Trophoblast cell (in vitro differentiated cells and primary cell): Measurements from ENCODE around the gene FANCE.
A peak's percentile ranks its signal among the peaks of the same experiment; 100 is the strongest.

ENCODE experiments used
- DNase-seq, 2 donors: peaks; one replicate each; pipeline ENCODE4 v3.0.0-alpha.2; 2016
- H2AFZ ChIP-seq: 2 replicates; pipeline ENCODE4 v1.6.1; 2013; ENCODE audit warnings: low read length, moderate library complexity, mild to moderate bottlenecking; ENCODE audit not compliant: insufficient read depth, poor library complexity
- H2AK5ac ChIP-seq: 2 replicates; pipeline ENCODE4 v1.6.1; 2013; ENCODE audit warnings: mild to moderate bottlenecking, low read length
- H2BK120ac ChIP-seq: 2 replicates; pipeline ENCODE4 v1.6.1; 2013; ENCODE audit warnings: low read length, mild to moderate bottlenecking, moderate library complexity; ENCODE audit not compliant: insufficient read depth, poor library complexity
- H2BK12ac ChIP-seq: 2 replicates; pipeline ENCODE4 v1.6.1; 2013; ENCODE audit warnings: mild to moderate bottlenecking, low read length, moderate library complexity
- H2BK5ac ChIP-seq: 2 replicates; pipeline ENCODE4 v1.6.1; 2013; ENCODE audit warnings: low read length, low read depth, moderate library complexity, mild to moderate bottlenecking; ENCODE audit not compliant: poor library complexity
- H3K14ac ChIP-seq: 2 replicates; pipeline ENCODE4 v1.6.1; 2013; ENCODE audit warnings: mild to moderate bottlenecking, low read length
- H3K18ac ChIP-seq: 2 replicates; pipeline ENCODE4 v1.6.1; 2013; ENCODE audit warnings: mild to moderate bottlenecking, low read length
- H3K23ac ChIP-seq: 2 replicates; pipeline ENCODE4 v1.6.1; 2013; ENCODE audit warnings: low read length
- H3K27ac ChIP-seq: 2 replicates; pipeline ENCODE4 v1.5.1; 2013; ENCODE audit warnings: low read depth, mild to moderate bottlenecking, inconsistent platforms, low read length, moderate library complexity
- H3K27me3 ChIP-seq: 2 replicates; pipeline ENCODE4 v1.6.1; 2013; ENCODE audit warnings: inconsistent platforms, mild to moderate bottlenecking, low read length, moderate library complexity; ENCODE audit not compliant: insufficient read depth
- H3K36me3 ChIP-seq, 2 experiments: 1 replicate in 1 of 2; 2 replicates in 1 of 2; pipeline ENCODE4 v1.6.1; 2013; ENCODE audit warnings: low read length in 2 of 2, mild to moderate bottlenecking in 2 of 2, moderate library complexity in 1 of 2; ENCODE audit not compliant: insufficient read depth in 2 of 2, control insufficient read depth in 1 of 2
- H3K4ac ChIP-seq: 2 replicates; pipeline ENCODE4 v1.6.1; 2013; ENCODE audit warnings: low read depth, mild to moderate bottlenecking, low read length, moderate library complexity
- H3K4me1 ChIP-seq, 2 experiments: 1 replicate in 1 of 2; 2 replicates in 1 of 2; pipeline ENCODE4 v1.6.1; 2013; ENCODE audit warnings: low read length in 2 of 2, mild to moderate bottlenecking in 2 of 2, moderate library complexity in 1 of 2; ENCODE audit not compliant: insufficient read depth in 2 of 2, control insufficient read depth in 1 of 2
- H3K4me2 ChIP-seq: 2 replicates; pipeline ENCODE4 v1.6.1; 2013; ENCODE audit warnings: inconsistent platforms, mild to moderate bottlenecking, low read length, moderate library complexity
- H3K4me3 ChIP-seq: 2 replicates; pipeline ENCODE4 v1.5.1; 2013; ENCODE audit warnings: mild to moderate bottlenecking, low read depth, low read length, inconsistent platforms
- H3K79me1 ChIP-seq: one replicate; pipeline ENCODE4 v1.6.1; 2013; ENCODE audit warnings: low read length
- H3K79me2 ChIP-seq: 2 replicates; pipeline ENCODE4 v1.6.1; 2013; ENCODE audit warnings: low read length, mild to moderate bottlenecking; ENCODE audit not compliant: control insufficient read depth, insufficient read depth, poor library complexity
- H3K9ac ChIP-seq: 2 replicates; pipeline ENCODE4 v1.6.1; 2013; ENCODE audit warnings: mild to moderate bottlenecking, low read length
- H3K9me3 ChIP-seq: 2 replicates; pipeline ENCODE4 v1.6.1; 2013; ENCODE audit warnings: low read depth, mild to moderate bottlenecking, control low read depth, inconsistent platforms, low read length; ENCODE audit not compliant: insufficient read depth
- H4K12ac ChIP-seq: 2 replicates; pipeline ENCODE4 v1.6.1; 2013; ENCODE audit warnings: low read depth, mild to moderate bottlenecking, low read length, moderate library complexity
- H4K8ac ChIP-seq: 2 replicates; pipeline ENCODE4 v1.6.1; 2013; ENCODE audit warnings: low read depth, mild to moderate bottlenecking, low read length, moderate library complexity
- H4K91ac ChIP-seq: one replicate; pipeline ENCODE4 v1.6.1; 2013; ENCODE audit warnings: low read depth, mild to moderate bottlenecking, low read length, moderate library complexity
- WGBS: extraction: QIAGEN DNeasy Blood & Tissue Kit; methylation state at CpG from one replicate; pipeline ENCODE4 v1.1.7; 2013; ENCODE audit warnings: missing lambda C conversion rate; ENCODE audit not compliant: insufficient read length, insufficient coverage; ENCODE audit errors: extremely low coverage; 5-methylcytosine and 5-hydroxymethylcytosine counted together

The FANCE gene

GRCh38 chr6:35497571-35498421 is 45.7 kb downstream of the FANCE start:
- peak overlapping the region; percentile 98 for H3K9ac ChIP-seq
- peak overlapping the region; percentile 98 for H2AK5ac ChIP-seq
- H3K79me1 ChIP-seq = peaks cover 53% of the 10 kb centered on the region
- H3K14ac ChIP-seq = peak overlapping the region; percentile 97
- DNase-seq = peak in 1 of 2 donors; percentile 56
- H3K4me1 ChIP-seq = peaks cover 36 to 45% of the 10 kb centered on the region in 2 experiments
- H2BK5ac ChIP-seq = peak overlapping the region; percentile 88
- peak overlapping the region; percentile 87 for H3K4ac ChIP-seq
- peak overlapping the region; percentile 58 for H2BK12ac ChIP-seq
- peak overlapping the region; percentile 97 for H4K91ac ChIP-seq
- H3K4me3 ChIP-seq = peak overlapping the region; percentile 90
- H2BK120ac ChIP-seq = peak overlapping the region; percentile 99
- H3K18ac ChIP-seq = peak overlapping the region; percentile 95
- H3K79me2 ChIP-seq = peaks cover 51% of the 10 kb centered on the region
- no peak overlapping the region for H3K23ac ChIP-seq
- peaks cover 3% of the 10 kb centered on the region for H3K9me3 ChIP-seq
- peak overlapping the region; percentile 98 for H3K27ac ChIP-seq
- no CpG with 5 or more reads among the region's 77 CpGs for WGBS
- H4K8ac ChIP-seq = peak overlapping the region; percentile 93
- peaks cover 6 to 8% of the 10 kb centered on the region in 2 experiments for H3K36me3 ChIP-seq
- H3K27me3 ChIP-seq = no peaks in the 10 kb centered on the region
- H3K4me2 ChIP-seq = peak overlapping the region; percentile 66
- peak overlapping the region; percentile 63 for H4K12ac ChIP-seq
- H2AFZ ChIP-seq = peak overlapping the region; percentile 71

- Histone ChIP-seq H3K23ac (no peak overlapping the region), H3K4me3 (peak overlapping the region; percentile 90), H3K27ac (peak overlapping the region; percentile 98), H4K12ac (peak overlapping the region; percentile 43), H3K79me1 (peaks cover 47% of the 10 kb centered on the region), H4K8ac (peak overlapping the region; percentile 93), H3K27me3 (no peaks in the 10 kb centered on the region), H3K14ac (peak overlapping the region; percentile 97), H3K9me3 (peaks cover 3% of the 10 kb centered on the region), H3K4me2 (peak overlapping the region; percentile 66), H2BK120ac (peak overlapping the region; percentile 99), H2AFZ (peak overlapping the region; percentile 58), H2BK5ac (peak overlapping the region; percentile 88), H3K79me2 (peaks cover 46% of the 10 kb centered on the region), H2AK5ac (peak overlapping the region; percentile 84), H3K4ac (peak overlapping the region; percentile 87), H3K4me1 (peaks cover 29 to 38% of the 10 kb centered on the region in 2 experiments), H3K36me3 (peaks cover 3 to 4% of the 10 kb centered on the region in 2 experiments), H4K91ac (peak overlapping the region; percentile 97), H2BK12ac (peak overlapping the region; percentile 43), H3K9ac (peak overlapping the region; percentile 98), H3K18ac (peak overlapping the region; percentile 95)
- no CpG with 5 or more reads among the region's 14 CpGs for WGBS
- peak in 1 of 2 donors; percentile 36 for DNase-seq
Observed at GRCh38 chr6:35498422-35499067, 46.4 kb downstream of the FANCE start.

GRCh38 chr6:35499372-35499771 is 47.2 kb downstream of the FANCE start:
- Histone ChIP-seq H2AFZ (no peak overlapping the region), H3K9me3 (peaks cover 3% of the 10 kb centered on the region), H2BK12ac (no peak overlapping the region), H3K23ac (no peak overlapping the region), H3K27ac (no peak overlapping the region), H3K4me1 (peaks cover 21 to 30% of the 10 kb centered on the region in 2 experiments), H2BK5ac (no peak overlapping the region), H3K14ac (no peak overlapping the region), H4K8ac (no peak overlapping the region), H3K79me1 (peaks cover 39% of the 10 kb centered on the region), H3K18ac (peak overlapping the region; percentile 1), H4K91ac (peak overlapping the region; percentile 97), H3K27me3 (no peaks in the 10 kb centered on the region), H3K9ac (no peak overlapping the region), H3K4me2 (no peak overlapping the region), H2AK5ac (no peak overlapping the region), H3K79me2 (peaks cover 37% of the 10 kb centered on the region), H2BK120ac (no peak overlapping the region), H4K12ac (no peak overlapping the region), H3K36me3 (no peaks in the 10 kb centered on the region), H3K4me3 (no peak overlapping the region), H3K4ac (no peak overlapping the region)
- DNase-seq = no peak
- WGBS = no CpG with 5 or more reads among the region's 4 CpGs

GRCh38 chr6:35500782-35501181 is 48.6 kb downstream of the FANCE start:
- Histone ChIP-seq H4K8ac (no peak overlapping the region), H3K4ac (no peak overlapping the region), H3K79me2 (peaks cover 23% of the 10 kb centered on the region), H3K14ac (no peak overlapping the region), H3K36me3 (no peaks in the 10 kb centered on the region), H3K27ac (no peak overlapping the region), H2BK5ac (no peak overlapping the region), H3K9me3 (peaks cover 3% of the 10 kb centered on the region), H3K23ac (no peak overlapping the region), H2BK12ac (no peak overlapping the region), H3K4me1 (peaks cover 12 to 18% of the 10 kb centered on the region in 2 experiments), H3K79me1 (peaks cover 25% of the 10 kb centered on the region), H3K18ac (no peak overlapping the region), H2BK120ac (no peak overlapping the region), H2AFZ (no peak overlapping the region), H3K27me3 (no peaks in the 10 kb centered on the region), H3K9ac (no peak overlapping the region), H3K4me3 (no peak overlapping the region), H3K4me2 (no peak overlapping the region), H4K12ac (no peak overlapping the region), H2AK5ac (no peak overlapping the region), H4K91ac (peak overlapping the region; percentile 29)
- DNase-seq = no peak
- no CpG with 5 or more reads among the region's 6 CpGs for WGBS
